Cerebellar nuclear complex (tissue), 1 donor: ENCODE results near the gene SSBP2.

Source experiments
- DNase-seq, 2 experiments: peaks; one replicate each; lab custom pipeline; 2025; lab: John Stamatoyannopoulos, UW

Gene SSBP2

DNA sequence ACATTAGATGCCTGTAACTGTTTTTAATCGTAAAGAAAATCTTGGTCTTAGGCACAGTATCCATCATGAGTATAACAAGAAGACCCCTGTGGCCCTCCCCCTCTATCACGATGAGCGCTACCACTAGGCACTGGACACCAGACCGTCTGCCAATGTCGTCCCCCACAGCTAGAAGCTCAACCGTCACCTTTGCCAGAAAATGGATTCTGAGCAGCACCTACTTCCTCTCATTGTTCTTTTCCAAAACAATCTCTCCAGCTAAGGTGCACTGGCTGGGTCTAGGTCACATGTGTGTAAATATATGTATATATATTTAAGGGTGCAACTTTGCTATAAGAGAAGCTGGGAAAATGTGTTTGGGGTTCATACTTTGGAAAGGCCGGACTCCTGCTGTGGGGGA, 15.7 kb upstream of the SSBP2 start:
- DNase-seq = no peak

DNA sequence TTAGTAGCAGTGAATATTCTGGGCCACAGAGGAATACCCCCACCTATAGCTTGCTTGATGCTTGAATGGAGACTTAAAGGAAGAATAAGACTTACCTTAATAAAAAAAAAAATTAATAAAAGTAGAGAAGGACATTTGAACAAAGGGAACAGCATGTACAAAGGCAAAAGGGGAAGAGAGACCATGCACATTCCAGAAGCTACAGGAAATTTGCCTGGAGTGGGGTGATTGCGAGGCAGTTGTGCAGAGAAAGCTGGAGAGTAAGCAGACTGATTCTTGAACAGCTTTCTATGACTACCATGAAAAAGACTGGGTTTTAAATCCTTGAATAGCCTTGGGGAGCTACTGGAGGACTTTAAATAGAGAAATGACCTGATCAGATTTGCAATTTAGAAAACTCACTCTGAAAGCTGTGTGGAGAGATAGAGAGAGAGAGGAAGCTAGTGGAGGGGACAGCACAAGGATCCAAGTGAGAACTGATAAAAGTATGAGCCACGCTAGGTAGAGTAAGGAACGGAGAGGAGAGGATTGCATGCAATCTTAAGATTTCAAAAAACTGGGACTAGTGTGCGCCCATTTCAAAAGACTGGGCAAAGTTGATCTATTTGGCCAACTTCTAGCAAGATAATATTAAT, 12.5 kb upstream of the SSBP2 start:
- DNase-seq = no peak

DNA sequence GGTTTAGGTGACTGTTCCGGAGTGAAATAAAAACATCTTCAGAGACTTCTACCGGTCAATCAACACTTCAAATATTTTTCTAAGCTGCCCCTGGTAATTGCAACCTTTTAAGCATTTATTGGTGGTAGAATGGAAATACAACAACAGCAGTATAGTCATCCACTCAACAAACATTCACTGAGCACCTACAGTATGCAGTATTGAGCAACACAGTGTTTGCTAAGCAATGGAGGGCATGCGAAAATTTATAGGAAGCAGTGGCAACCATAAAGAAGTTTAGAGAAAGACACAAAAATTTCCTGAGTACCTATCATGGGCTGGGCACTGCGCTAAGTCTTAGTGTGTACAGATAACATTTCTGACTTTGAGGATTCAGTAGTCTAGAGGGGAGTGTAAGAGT, 12.0 kb upstream of the SSBP2 start:
- no peak for DNase-seq

DNA sequence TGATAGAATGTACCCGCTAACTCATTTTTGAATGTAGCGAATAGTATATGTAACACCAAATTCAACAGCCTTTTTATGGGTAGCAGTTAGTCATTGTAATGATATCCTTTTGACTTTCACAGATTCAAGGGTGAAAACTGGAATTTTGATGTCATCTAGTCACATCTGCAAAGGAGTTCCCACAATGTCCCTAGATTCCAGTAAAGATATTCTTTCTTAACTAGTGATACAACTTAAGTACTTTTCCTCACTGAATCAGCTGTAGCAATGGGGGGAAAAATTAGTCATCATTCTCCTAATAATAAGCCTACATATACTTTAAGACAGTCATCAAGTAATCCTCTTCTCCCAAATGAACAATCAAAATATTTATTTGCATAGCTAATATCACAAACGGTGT, 11.5 kb upstream of the SSBP2 start:
- no peak for DNase-seq

DNA sequence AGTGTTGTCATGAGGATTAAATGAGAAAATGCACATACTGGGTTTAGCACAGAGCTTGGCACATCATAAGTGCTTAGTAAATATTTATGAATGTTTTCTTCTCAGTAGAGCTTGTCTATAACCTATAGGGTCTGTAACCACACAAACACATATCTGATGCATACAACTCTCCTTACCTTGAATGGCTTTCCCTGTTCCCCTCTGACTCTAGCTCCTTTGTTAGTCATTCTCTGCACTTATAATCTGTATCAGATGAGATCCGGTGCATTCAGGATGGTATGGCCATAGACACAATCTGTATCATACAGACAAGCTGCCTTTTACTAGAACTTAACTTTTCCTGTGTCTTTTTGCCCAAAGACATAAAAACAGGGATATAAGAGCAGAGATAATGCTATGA, 11.1 kb upstream of the SSBP2 start:
- DNase-seq = no peak

DNA sequence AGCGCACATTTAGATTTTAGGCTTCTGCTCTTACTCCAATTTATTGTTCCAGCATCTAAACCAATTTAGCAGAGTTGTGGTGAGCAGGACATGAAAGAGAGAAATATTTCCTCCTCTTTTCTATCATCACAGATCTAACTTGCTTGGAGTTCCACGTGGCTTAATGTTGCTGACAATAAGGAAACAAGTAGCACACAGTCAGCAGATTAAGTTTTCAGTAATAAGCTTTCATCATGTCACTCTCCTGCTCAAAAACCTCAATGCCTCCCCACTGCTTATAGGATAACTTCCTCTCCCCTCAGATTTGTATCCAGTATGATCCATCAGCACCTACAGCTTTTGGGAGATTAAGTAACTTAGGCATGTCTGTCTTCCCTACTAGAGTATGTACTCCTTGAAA, 10.4 kb upstream of the SSBP2 start:
- no peak for DNase-seq

DNA sequence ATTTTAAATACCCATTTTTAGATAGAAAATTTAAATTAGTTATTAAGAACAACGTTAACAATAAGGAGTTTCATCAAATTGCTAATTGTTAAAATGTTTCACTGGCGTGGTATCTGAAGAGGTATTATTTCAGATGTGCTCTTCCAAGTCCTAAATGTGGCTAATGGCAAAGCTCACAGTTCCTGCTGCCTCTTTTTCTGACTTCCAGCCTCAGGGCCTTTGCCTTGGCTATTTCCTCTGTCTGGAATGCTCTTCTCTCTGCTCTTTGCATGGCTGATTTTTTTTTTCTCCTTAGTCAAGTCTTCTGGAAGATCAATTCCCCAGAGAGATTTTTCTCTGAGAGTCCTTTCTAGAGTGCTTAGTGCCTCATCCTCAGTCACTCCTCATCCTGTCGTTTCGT, 9.6 kb upstream of the SSBP2 start:
- no peak for DNase-seq

DNA sequence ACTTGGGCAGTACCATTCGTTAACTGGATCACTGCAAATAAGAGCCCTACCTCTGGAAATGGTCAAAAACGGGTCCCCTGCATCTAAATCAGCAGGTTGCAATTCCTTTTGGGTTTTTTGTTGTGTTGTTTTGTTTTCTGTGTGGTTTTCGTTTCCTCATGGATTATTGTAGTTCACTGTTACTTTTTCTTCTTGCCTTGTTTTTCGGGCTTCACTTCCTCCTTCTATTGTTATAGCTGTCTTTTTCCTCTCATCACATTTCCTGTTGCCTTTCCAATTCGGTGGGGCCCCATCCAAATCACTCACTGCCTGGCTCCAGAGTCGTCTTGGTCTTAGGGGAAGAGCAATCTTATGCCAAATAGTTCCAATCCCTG, 8.7 kb upstream of the SSBP2 start:
- DNase-seq = no peak

DNA sequence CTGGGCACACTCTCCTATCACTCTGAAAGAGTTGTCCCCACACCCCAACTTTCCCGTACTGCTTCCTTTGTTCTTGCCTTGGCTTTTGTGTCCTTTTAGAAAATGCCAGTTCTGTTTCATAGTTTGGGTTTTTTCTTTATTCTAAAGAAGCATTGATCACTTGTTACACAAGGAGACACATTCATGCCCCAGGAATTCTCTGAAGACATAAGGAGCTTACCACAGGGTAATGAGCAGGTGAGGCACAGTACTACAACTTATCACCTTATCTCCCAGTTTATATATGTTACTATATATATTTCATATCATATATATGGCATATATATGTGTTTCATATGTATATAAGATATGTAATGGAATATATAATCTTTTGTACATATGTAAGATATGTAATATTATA, 6.5 kb upstream of the SSBP2 start:
- no peak for DNase-seq

DNA sequence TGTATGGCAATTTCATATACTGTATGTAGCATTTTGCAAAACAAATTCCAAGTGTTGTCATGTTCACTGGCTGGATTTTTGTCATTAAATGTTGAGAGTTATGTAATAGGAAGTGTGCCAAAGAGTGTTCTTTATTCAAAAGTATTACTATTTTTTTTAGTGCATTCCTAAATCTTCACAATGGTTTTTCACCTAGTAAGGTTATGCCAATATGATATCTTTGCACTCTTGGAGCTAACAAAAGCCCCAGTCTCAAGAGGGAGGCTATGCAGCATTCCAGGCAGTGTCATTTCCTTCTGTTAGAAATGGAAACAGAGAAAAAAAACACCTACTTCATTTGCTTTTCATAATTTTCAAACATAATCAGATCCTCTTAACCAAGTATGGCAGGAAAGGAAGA, 5.1 kb upstream of the SSBP2 start:
- no peak for DNase-seq

DNA sequence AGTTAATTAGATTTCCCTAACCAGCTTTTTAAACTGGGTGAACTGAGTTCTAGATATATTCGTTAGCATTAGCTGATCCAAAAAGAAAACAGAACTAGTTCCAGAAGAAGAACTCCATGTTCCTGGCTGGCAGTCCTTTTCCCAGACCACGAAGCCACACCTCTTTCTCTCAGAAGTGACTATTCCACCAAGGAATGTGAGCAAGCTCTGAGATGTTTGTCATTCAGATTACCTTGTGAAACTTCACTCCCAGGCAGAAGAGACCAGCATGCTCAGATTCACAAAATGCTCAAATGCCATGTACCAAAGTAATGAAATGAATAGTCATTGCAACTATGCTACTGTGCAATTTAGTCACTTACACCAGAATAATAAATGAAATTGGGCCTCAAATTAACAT, 4.4 kb upstream of the SSBP2 start:
- DNase-seq = no peak

DNA sequence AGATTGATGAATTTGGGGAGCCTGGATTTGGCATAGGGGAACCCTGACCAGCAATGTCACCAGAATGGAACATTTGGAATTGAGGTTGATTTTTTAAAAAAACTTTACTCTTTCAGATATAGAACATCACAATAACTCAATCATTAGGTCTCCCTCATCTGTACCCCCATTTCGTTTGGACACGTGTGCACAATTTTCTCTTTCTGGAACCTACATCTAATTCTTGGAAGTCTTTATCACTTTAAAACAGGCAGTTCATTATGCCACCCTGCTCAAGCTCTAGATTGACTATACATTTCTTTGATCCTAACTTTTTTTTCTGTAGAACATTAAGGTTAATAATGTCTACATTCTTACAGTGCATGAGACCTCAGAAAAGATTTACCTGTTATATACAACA, 3.7 kb upstream of the SSBP2 start:
- DNase-seq = no peak

DNA sequence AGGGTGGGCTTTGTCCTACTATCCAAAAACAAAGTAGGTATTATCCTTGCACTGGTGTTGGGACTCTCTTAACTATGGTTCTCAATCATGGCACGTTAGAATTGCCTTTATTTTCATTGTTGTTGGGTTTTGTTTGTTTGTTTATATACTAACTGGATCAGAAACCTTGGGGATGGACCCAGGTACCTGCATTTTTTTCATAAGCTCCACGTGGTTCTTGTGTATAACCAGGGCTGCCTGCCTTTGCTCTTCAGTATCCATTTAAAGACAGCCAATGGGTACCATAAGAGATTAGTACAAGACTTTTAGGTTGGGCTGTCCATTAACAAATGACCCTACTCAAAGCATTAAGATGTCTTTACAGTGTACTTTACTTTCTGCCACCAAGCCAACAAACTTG, 2.5 kb upstream of the SSBP2 start:
- no peak for DNase-seq

DNA sequence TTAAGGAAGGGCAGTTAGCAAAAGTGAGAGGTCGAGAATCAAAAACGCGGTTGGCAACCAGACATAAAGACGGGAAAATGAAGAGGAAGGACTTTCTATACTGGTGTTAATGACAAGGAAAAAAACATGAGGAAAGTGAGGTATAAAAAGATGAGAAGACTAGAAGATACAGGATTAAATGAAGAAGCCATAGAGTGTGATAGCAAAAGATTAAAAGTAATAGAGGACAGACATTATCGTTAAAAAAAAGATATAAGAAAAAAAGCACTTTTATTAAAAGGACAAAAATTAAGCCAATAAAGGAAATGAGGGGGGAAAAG, 1.7 kb upstream of the SSBP2 start:
- no peak for DNase-seq

DNA sequence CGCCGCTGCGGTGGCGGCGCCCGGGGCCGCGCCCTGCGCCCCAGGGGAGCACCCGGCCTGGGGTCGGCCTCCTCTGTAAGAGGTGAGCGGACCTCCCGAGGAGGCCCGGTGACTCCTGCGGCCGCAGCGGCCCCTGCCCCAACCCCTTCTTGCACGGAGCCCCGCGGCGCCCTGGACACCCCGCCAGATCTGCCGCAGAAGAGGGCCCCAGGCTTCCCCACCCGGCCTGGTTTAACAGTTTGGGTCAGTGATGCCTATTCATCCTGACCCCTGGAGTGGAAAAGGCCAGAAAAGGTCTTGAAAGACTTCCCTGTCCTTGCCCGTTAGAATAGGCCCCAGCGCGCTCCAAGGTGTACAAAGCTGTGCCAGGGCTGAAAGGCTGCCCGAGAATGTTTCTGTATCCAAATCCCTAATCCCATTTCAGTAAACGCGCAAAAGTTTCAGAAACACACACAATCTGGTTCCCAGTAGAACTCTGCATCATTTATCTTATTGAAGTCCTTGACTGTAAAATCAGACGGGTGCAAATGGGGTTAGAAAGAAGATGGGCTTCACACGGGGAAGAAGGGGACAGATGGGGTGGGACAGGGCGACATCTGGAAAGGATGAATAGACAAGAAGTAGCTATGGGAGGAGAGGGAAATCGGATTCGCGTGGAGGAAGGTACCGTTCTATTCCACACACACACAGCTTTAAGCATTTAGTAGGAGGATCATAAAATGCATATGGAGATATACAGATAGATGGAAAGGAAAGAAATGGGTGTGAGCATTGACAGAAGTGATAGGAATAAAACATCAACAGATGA, 1.1 kb upstream of the SSBP2 start:
- no peak for DNase-seq

DNA sequence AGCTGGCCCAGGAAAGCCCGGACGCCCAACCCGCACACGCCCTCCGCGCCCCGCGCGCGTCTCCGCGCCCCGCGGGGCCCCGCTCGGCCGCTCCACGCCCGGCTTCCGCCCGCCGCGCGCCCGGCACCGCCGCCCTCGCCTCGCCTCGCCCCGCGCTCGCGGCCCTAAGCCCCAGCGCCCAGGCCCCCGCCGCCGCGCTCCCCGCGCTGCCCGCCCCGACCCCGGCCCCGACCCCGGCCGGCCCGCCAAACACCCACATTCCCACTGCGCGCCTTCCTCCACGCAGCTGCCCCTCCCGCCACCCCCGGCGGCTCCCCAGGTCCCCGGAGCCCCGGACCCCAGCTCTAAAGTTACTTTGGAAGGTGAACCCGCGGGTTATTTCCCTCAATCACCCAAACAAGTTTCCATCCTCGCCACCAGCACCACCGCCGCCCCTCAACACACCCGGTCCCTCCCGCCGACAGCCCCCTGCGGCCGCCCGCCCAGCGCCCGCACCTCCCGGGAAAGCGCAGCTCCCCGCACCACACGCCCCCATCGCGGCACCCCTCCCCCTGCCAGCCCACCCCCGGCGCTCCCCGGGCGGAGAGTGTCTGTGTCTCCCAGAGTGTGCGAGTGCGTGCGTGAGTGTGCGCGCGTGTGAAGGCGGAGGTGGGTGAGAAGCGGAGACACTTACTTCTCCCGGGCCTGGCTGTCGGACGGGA, 439 bp downstream of the SSBP2 start:
- DNase-seq = no peak

DNA sequence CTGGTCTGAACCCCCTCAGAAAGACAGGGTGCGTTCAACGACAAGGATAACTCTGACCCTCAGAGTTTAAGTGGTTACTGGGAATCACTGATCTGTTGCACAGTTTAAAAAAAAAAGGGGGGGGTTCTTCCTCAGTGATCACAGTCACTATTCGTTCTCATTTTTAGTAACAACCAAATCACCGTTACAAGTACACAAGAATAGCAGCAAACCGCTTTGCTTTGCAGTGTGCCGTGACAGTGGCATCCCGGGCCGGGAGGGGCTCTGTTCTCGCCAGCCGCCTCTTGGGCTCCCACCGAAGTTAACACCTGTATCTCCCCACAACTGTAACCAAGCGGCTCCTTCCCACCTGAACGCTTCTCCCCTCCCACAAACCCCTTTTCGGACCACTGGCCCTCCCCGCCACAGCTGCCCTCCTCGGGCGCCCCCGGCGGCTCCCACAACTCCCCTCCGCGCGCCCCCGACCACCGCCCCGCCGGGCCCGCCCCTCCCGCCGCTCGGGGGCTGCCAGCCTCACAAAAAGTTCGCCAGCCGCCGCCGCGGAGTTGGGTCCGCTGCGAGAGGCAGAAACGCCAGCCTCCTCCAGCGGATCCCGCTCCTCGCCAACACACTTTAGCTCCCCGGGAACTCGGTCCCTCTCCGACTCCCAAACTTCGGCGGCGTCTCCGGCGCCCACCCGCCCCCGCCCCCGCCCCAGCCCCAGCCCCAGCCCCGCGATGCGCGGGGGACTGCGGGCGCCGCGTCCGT, 1.2 kb downstream of the SSBP2 start:
- no peak for DNase-seq

DNA sequence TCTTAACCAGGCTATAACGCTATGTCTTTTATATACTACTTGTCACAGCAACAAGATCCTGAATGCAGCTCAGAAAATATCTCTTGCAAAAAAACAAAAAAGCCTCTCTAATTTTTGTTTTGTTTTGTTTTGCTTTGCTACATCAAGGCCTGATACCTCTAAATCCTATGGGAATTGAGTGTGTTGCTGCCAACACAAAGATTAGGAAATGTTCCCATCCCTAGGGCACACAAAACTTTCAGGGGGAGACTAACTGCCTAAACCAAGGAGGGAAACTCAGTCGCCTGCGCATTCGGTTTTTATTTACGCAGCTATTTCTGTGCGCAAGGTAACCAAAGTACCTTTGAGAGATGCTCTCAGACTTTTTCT, 1.7 kb downstream of the SSBP2 start:
- DNase-seq = peak in 1 of 2 experiments; percentile 16

DNA sequence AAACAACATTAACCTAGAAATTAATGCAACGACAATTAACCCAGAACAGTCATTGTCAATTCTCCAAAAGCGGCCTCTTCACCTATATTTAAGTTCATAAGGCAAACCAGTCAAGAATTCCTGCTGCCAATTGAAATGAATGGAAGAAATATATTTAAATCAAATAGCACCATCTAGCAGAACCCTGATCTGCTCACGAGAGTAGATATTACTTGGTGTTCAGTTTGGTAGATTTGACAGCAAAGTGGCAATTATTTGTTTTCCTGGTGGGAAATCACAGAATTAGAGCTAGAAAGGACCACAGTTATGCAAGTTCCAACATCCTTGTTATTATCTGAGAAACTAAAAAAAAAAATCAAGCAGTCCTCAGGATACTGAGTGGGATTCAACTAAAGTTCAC, 2.3 kb downstream of the SSBP2 start:
- DNase-seq = no peak

DNA sequence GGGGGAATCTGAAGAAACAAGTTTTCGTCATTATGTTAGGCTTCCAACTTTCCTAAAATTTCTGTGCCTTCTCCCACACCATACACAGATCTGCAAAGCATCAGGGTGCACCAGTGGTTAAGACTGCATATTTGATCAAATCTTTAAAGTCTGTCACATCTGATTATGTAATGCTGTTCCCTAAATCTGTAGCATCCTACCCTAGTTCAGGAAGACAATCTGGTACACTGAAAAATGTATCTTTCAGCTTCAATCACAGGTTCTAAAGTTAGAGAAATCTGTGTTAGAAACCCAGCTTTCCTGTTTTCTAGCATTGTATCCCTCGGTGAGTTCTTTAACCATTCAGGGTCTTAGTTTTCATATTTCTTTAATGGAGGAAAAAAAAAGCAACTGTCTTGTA, 3.9 kb downstream of the SSBP2 start:
- DNase-seq = no peak

DNA sequence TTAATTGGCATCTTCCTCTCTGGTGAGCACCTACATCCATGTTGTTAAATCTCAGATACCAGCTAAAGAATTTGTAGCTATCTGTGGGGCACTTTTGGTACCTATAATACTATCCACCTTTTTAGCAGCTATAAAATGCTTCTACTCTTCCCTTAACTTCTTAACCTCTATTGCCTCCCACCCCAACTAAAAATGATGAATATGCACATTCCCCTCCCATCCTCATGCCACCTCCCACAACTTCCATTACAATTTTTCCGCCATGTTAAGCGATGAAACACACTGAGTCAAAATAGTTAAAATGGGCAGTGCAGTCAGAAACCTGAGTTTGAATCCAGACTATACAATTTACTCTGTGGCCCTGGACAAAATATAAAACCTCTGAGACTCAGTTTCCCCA, 10.1 kb downstream of the SSBP2 start:
- DNase-seq = no peak

DNA sequence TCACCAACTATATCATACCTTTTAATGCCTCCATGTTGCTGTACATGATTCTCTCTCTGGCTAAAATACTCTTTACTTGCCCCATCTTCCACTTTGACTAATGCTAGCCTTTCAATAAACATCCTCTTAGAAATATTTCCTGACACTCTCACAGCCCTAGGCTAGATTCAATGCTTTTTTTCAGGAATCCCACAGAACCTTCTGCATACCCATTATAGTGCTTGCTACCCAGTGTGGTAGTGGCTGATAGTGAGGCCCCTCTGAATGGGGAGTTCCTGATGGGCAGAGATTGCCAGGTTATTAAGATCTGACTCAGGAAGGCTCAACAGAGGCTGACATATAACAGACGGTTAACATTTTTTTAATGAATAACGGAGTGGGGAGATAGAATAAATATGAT, 11.6 kb downstream of the SSBP2 start:
- no peak for DNase-seq

DNA sequence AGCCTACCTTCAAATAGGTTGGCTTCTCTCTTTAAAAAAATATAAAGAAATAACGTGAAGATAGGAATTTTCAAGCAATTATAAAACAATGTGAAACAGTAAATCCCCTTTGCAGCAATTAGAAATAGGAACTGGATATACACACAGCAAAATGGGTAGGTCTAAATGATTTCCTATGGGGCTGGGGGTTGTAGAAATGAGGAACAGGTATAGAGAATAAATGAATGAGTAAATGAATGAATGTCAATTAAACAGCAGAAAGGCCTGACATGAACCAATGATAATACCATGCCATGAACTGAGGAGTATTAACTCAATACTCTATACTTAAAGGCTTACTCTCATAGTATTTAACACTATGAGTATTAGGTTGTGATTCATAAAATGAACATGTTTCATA, 21.6 kb downstream of the SSBP2 start:
- DNase-seq = no peak
